A549 (cell line): ENCODE results near the gene H1-8. TPM values are rescaled to one million over a fixed set of nuclear protein-coding genes. Genes with fewer than 3 reads are reported as not detected.

ENCODE experiments used
- ATAC-seq, 2 experiments: fragments of 200-7000 bp in 1 of 2; fragments of >200 bp in 1 of 2; cut with Nextera tagmentation in 1 of 2; cut with Tn5 transposase in 1 of 2; 3 replicates each; pipeline versions ENCODE4 v1.8.0 to v1.9.1; 2018 to 2020; ENCODE audit warnings: mild to moderate bottlenecking in 1 of 2, moderate library complexity in 1 of 2
- CTCF ChIA-PET: fragments of 300-600 bp; sonication (Branson Sonifier 250); formaldehyde crosslinking; extraction: SDS; loops from one replicate; lab custom pipeline; 2021; ENCODE audit warnings: antibody characterized with exemption, inconsistent platforms; lab: Yijun Ruan, JAX
- POLR2A ChIA-PET: fragments of 350-600 bp; formaldehyde crosslinking; extraction: SDS; loops from one replicate; lab custom pipeline; 2021; ENCODE audit warnings: antibody characterized with exemption, inconsistent platforms; lab: Yijun Ruan, JAX
- DNase-seq, 2 experiments: peaks; one replicate each; pipeline versions ENCODE4 v3.0.0 to v3.0.0-alpha.2; 2011 to 2016; ENCODE audit warnings: low read depth in 1 of 2, low spot score in 1 of 2
- FAIRE-seq: peaks from 2 replicates; lab custom pipeline; 2011; peaks lifted over from hg19 to GRCh38; lab: Jason Lieb, UNC
- H3K27ac ChIP-seq, 2 experiments: fragments of >200 bp; sonication (Bioruptor Twin); formaldehyde crosslinking; 3 replicates each; pipeline ENCODE4 v1.5.1; 2016 to 2017
- H3K4me1 ChIP-seq: fragments of >200 bp; sonication (Bioruptor Twin); formaldehyde crosslinking; 3 replicates; pipeline ENCODE4 v1.6.1; 2016
- H3K4me2 ChIP-seq: fragments of >200 bp; sonication (Bioruptor Twin); formaldehyde crosslinking; 3 replicates; pipeline ENCODE4 v1.6.1; 2016
- H3K4me3 ChIP-seq: fragments of >200 bp; sonication (Bioruptor Twin); formaldehyde crosslinking; 3 replicates; pipeline ENCODE4 v1.5.1; 2016
- H3K9me3 ChIP-seq: fragments of >200 bp; sonication (Bioruptor Twin); formaldehyde crosslinking; 3 replicates; pipeline ENCODE4 v1.6.1; 2016
- BCL3 ChIP-seq: fragments of >200 bp; sonication (Bioruptor Twin); formaldehyde crosslinking; IDR thresholded peaks from 3 replicates; pipeline ENCODE4 v1.6.1; 2016
- CBX2 ChIP-seq: fragments of 200-600 bp; sonication (generic); IDR thresholded peaks from 2 replicates; pipeline ENCODE4 v1.6.1; 2016; ENCODE audit warnings: low read depth, mild to moderate bottlenecking, borderline replicate concordance
- CTCF ChIP-seq: fragments of >200 bp; sonication (Bioruptor Twin); formaldehyde crosslinking; IDR thresholded peaks from 3 replicates; pipeline ENCODE4 v1.5.1; 2016
- ELK1 ChIP-seq: fragments of 150-350 bp; IDR thresholded peaks from 2 replicates; pipeline ENCODE4 v1.6.1; 2014; ENCODE audit warnings: low read depth, mild to moderate bottlenecking, low read length
- FOSL2 ChIP-seq, 2 experiments: fragments of 450-650 bp in 1 of 2; fragments of >200 bp in 1 of 2; sonication (Bioruptor Twin) in 1 of 2; formaldehyde crosslinking; IDR thresholded peaks; 2 replicates each; pipeline versions ENCODE4 v1.5.0 to v1.6.1; 2016 to 2020; ENCODE audit warnings: mild to moderate bottlenecking in 1 of 2, moderate library complexity in 1 of 2
- HOXA7 ChIP-seq: fragments of 250-450 bp; sonication (Bioruptor Pico); IDR thresholded peaks from 2 replicates; pipeline ENCODE4 v1.5.0; 2020; ENCODE audit warnings: mild to moderate bottlenecking, moderate library complexity
- HOXB5 ChIP-seq: fragments of 250-450 bp; sonication (Bioruptor Pico); IDR thresholded peaks from 2 replicates; pipeline ENCODE4 v1.5.0; 2020; ENCODE audit warnings: mild to moderate bottlenecking, moderate library complexity
- MAX ChIP-seq: IDR thresholded peaks from 2 replicates; pipeline ENCODE4 v1.6.1; 2012
- MAZ ChIP-seq: fragments of 150-350 bp; IDR thresholded peaks from 2 replicates; pipeline ENCODE4 v1.6.1; 2014; ENCODE audit warnings: antibody characterized with exemption, low read depth, low read length, borderline replicate concordance
- MYC ChIP-seq: IDR thresholded peaks from 2 replicates; pipeline ENCODE4 v1.6.1; 2012; ENCODE audit warnings: mild to moderate bottlenecking, inconsistent platforms, low read length, improper control_type of control experiment, borderline replicate concordance
- RFX5 ChIP-seq: fragments of 450-650 bp; IDR thresholded peaks from 2 replicates; pipeline ENCODE4 v1.7.1; 2014; ENCODE audit warnings: antibody characterized with exemption, mild to moderate bottlenecking, moderate library complexity
- SMC3 ChIP-seq: fragments of >200 bp; sonication (Bioruptor Twin); formaldehyde crosslinking; IDR thresholded peaks from 3 replicates; pipeline ENCODE4 v1.6.1; 2018; ENCODE audit warnings: inconsistent platforms
- TFCP2L1 ChIP-seq: fragments of 250-450 bp; sonication (Bioruptor Pico); IDR thresholded peaks from 2 replicates; pipeline ENCODE4 v1.5.0; 2021; ENCODE audit warnings: mild to moderate bottlenecking
- TP53 ChIP-seq: fragments of 250-450 bp; sonication (Bioruptor Pico); IDR thresholded peaks from 2 replicates; pipeline ENCODE4 v1.5.0; 2021; ENCODE audit warnings: mild to moderate bottlenecking, moderate library complexity
- ZFP36 ChIP-seq: fragments of 450-650 bp; IDR thresholded peaks from 2 replicates; pipeline ENCODE4 v1.6.1; 2014; ENCODE audit warnings: borderline replicate concordance; ENCODE audit not compliant: partially characterized antibody
- WGBS: methylation state at CpG from one replicate; pipeline ENCODE4 v1.1.6; 2017; ENCODE audit errors: missing lambda C conversion rate; 5-methylcytosine and 5-hydroxymethylcytosine counted together
- polyA plus RNA-seq, 4 experiments: library from polyadenylated mRNA; depleted of rRNA in 3 of 4; stranded (reverse); fragments of >200 nt; fragmentation: RNase III in 1 of 4; extraction: RNeasy Plus Mini Kit Qiagen cat#74134 plus additional on column Dnase treatment in 1 of 4; gene quantifications; 2 replicates in 3 of 4; 3 replicates in 1 of 4; pipeline ENCODE4 v1.2.3, GENCODE V29; 2011 to 2017

H1-8 gene
- polyA plus RNA-seq, 2 of the 4 experiments (the other 2 are of a cell fraction): not detected

GRCh38 chr3:129556890-129557547 is 14.0 kb downstream of the H1-8 start:
- no peak for FAIRE-seq
- TF ChIP-seq SMC3 (no peak), CBX2 (no peak), TFCP2L1 (CRISPR knock-in tag) (no peak), MAX (no peak), ZFP36 (no peak), CTCF (no peak), HOXB5 (CRISPR knock-in tag) (no peak), HOXA7 (no peak), TP53 (CRISPR knock-in tag) (no peak), MYC (no peak), RFX5 (no peak)
- TF ChIP-seq, all 56 proteins: peak for 0
- ATAC-seq: no peak

GRCh38 chr3:129557548-129557894 is 14.5 kb downstream of the H1-8 start:
- FAIRE-seq (no peak), DNase-seq (no peak), ATAC-seq (no peak)
- CTCF ChIA-PET: interaction anchor here (1.3 to 2.5 kb wide), 2 partner anchors 9 to 67 kb away, joined by 3 to 8 read pairs; no protein-coding TSS in a partner anchor
- H3K4me2 ChIP-seq: no peak overlapping the region
- no peaks in the 10 kb centered on the region for H3K9me3 ChIP-seq
- no peak overlapping the region for H3K4me3 ChIP-seq
- 96% methylated on average over 11 of the region's 11 CpGs for WGBS
- TF ChIP-seq BCL3 (no peak), MAZ (no peak), MYC (no peak), CTCF (no peak), FOSL2 (IDR thresholded peaks at IDR 0.05) (no peak), FOSL2 (CRISPR knock-in tag; IDR thresholded peaks at IDR 0.05) (no peak), ELK1 (no peak)
- H3K4me1 ChIP-seq: peaks cover 43% of the 10 kb centered on the region
- peak overlapping the region in 1 of 2 experiments; percentile 85; a peak in 3 of 6 replicates for H3K27ac ChIP-seq
- POLR2A ChIA-PET: no interaction called here

More at GRCh38 chr3:129556890-129557547, 14.0 kb downstream of the H1-8 start:
- no peak overlapping the region for H3K4me3 ChIP-seq
- CTCF ChIA-PET: interaction anchor here (0.9 to 2.5 kb wide), 3 partner anchors 10 to 67 kb away, joined by 3 to 8 read pairs (median 3); no protein-coding TSS in a partner anchor
- peak overlapping the region in 1 of 2 experiments; percentile 85; a peak in 3 of 6 replicates for H3K27ac ChIP-seq
- no peaks in the 10 kb centered on the region for H3K9me3 ChIP-seq
- POLR2A ChIA-PET: no interaction called here
- H3K4me1 ChIP-seq: peaks cover 43% of the 10 kb centered on the region
- DNase-seq: no peak
- WGBS: 98% methylated on average over 21 of the region's 31 CpGs
- H3K4me2 ChIP-seq: no peak overlapping the region
